DOHH2 (cell line): ENCODE measurements around the gene CLASP1.

Experiments
- EZH2phosphoT487 ChIP-seq: fragments of 200-600 bp; sonication (generic); IDR thresholded peaks from 2 replicates; pipeline ENCODE4 v1.6.1; 2017; ENCODE audit warnings: borderline replicate concordance, mild to moderate bottlenecking, antibody characterized with exemption, low read length, moderate library complexity, mixed read lengths
- TF ChIP-seq, protein P1 (sequence below): fragments of 200-600 bp; sonication (generic); IDR thresholded peaks from one replicate; pipeline ENCODE4 v1.5.1; 2014; ENCODE audit warnings: antibody characterized with exemption, mild to moderate bottlenecking, low read depth, low read length; ENCODE audit not compliant: poor library complexity, severe bottlenecking

DNA sequence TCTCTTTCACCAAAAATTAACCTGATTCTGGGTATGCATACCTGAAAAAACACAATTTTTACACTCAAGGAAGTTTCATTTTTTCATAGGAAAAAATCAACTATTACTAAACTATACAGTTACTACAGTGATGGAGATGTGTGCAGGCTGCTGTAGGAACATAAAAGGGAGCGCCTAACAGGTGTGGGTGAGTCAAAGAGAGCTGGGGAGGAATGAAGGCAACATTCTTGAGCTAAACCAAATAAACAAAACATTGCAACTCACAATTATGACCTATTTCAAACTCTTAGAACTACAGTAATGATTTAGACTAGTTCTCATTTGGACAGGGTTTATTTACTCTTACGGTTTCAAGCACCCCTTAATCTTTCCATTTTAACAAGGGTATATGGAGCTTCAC, 13.4 kb upstream of the CLASP1 start:
- TF ChIP-seq, protein P1, sequence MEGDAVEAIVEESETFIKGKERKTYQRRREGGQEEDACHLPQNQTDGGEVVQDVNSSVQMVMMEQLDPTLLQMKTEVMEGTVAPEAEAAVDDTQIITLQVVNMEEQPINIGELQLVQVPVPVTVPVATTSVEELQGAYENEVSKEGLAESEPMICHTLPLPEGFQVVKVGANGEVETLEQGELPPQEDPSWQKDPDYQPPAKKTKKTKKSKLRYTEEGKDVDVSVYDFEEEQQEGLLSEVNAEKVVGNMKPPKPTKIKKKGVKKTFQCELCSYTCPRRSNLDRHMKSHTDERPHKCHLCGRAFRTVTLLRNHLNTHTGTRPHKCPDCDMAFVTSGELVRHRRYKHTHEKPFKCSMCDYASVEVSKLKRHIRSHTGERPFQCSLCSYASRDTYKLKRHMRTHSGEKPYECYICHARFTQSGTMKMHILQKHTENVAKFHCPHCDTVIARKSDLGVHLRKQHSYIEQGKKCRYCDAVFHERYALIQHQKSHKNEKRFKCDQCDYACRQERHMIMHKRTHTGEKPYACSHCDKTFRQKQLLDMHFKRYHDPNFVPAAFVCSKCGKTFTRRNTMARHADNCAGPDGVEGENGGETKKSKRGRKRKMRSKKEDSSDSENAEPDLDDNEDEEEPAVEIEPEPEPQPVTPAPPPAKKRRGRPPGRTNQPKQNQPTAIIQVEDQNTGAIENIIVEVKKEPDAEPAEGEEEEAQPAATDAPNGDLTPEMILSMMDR: no peak
- TF ChIP-seq EZH2phosphoT487: no peak
